Measurements from ENCODE around the gene LRRC26. TPM values are rescaled to one million over a fixed set of nuclear protein-coding genes. Genes with fewer than 3 reads are reported as not detected.

LRRC26 gene
- total and polyA plus RNA-seq, 4 experiments from 2014 or later, result not detected

DNA sequence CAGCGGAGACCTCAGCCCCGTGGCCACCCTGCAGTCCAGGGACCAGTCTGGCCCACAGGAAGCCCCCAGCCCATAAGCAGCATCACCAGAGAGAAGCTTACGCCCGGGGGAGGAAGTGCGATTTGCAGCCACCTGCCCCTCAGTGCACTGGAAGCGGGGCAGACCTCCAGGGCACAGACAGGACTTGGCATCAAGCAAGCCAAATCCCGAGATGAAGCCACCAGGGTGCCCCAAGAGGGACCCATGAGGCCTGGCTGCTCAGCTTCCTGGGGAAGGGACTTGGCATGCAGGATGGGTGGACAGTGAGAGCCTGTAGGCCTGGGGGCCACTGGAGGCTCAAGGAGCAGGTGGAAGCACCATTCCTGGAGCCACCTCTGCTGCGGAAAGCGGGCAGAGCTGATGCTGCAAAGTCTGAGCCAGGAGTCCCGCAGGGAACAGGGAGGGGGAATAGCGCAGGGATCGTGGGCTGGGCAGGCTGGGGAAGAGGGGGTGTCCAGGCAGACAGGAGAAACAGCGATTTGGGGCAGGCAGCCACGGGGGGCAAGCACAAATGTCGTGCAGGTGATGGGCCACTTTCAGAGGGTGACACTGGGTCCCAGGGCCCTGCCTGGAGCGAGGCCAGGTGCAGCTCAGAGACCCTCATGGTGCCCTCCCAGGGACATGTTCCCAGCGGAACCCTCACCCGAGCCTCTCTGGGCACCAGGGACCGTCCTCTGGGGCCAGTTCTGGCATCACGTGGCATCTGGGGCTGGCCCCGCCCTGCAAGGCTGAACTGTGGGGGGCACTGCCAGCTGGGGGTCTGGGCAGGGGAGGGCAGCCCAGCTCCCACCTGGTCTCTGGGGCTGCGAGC, 3.2 kb downstream of the LRRC26 start:
- POLR2A ChIA-PET (ENCODE audit: partially characterized antibody), result no interaction called here
- H3K4me1 ChIP-seq (ENCODE audit: insufficient read depth, low read length), result no peaks in the 10 kb centered on the region
- Mint-ChIP-seq H3K9me3 (no peaks in the 10 kb centered on the region), H3K27me3 (peaks cover 18 to 19% of the 10 kb centered on the region in 2 donors), H3K4me1 (peaks cover 0 to 4% (median under 1%) of the 10 kb centered on the region in 4 donors), H3K36me3 (no peaks in the 10 kb centered on the region), H3K4me3 (peak overlapping the region in 4 of 8 donors; percentile 17 to 52 (median 40)), H3K27ac (peak overlapping the region in 1 of 7 donors; percentile 21)
- intact Hi-C loops (cut with micrococcal nuclease), result no loop called here
- CTCF ChIA-PET (ENCODE audit: partially characterized antibody), result no interaction called here
- H3K4me3 ChIP-seq (ENCODE audit: low read length in 2 of 2), result no peak overlapping the region
- no peaks in the 10 kb centered on the region for H3K36me3 ChIP-seq (ENCODE audit: insufficient read depth, low read length)
- no peak for DNase-seq
- no peaks in the 10 kb centered on the region for H3K9me3 ChIP-seq (ENCODE audit: control insufficient read depth in 1 of 2, low read length in 2 of 2)
- H3K27ac ChIP-seq (ENCODE audit: low read depth, low read length), result no peak overlapping the region
- peaks cover 29% of the 10 kb centered on the region for H3K27me3 ChIP-seq (ENCODE audit: insufficient read depth, low read length)

DNA sequence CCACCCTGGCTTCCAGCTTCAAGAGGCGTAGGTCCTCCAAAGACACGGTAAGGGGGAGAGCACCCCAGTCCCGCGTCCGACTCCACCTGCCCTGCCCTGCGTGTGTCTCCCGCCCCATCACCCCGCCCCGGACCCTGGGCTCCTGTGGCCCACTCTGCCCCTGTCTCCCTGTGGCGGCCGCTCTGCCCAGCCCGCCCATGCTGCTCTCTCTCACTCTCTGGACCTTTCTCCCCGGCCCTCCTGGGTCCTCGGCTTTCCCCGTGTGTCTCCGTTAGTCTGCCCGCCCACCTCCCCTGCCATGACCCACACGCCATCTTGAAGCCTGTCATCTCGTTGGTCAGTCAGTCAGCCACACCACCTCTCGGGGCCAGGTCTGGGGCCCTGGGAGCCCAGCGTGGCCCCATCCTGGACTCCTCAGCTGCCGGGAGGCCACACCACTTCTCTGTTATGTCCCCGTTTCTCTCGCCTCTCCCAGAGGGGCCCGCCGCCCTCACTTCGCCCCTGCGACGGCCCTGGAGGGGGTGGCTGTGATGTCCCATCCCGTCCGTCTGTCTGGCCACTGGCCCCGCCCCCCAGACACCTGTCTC, 4.5 kb downstream of the LRRC26 start:
- Histone ChIP-seq H3K27ac (ENCODE audit: low read depth, low read length) (no peak overlapping the region), H3K27me3 (ENCODE audit: insufficient read depth, low read length) (peaks cover 18% of the 10 kb centered on the region), H3K4me3 (ENCODE audit: low read length in 2 of 2) (no peak overlapping the region), H3K4me1 (ENCODE audit: insufficient read depth, low read length) (no peaks in the 10 kb centered on the region), H3K36me3 (ENCODE audit: insufficient read depth, low read length) (no peaks in the 10 kb centered on the region), H3K9me3 (ENCODE audit: control insufficient read depth in 1 of 2, low read length in 2 of 2) (no peaks in the 10 kb centered on the region)
- no peak overlapping the region for H3K4me3 Mint-ChIP-seq
- CTCF ChIA-PET (ENCODE audit: partially characterized antibody), result no interaction called here
- peaks cover 14 to 18% of the 10 kb centered on the region in 2 donors for H3K27me3 Mint-ChIP-seq
- no peak overlapping the region for H3K27ac Mint-ChIP-seq
- POLR2A ChIA-PET (ENCODE audit: partially characterized antibody), result no interaction called here
- no peaks in the 10 kb centered on the region for H3K9me3 Mint-ChIP-seq
- intact Hi-C loops (cut with micrococcal nuclease), result no loop called here
- peaks cover 0 to 4% (median under 1%) of the 10 kb centered on the region in 4 donors for H3K4me1 Mint-ChIP-seq
- H3K36me3 Mint-ChIP-seq, result no peaks in the 10 kb centered on the region
- no peak for DNase-seq

- H3K36me3 ChIP-seq (ENCODE audit: insufficient read depth, low read length), result no peaks in the 10 kb centered on the region
- Mint-ChIP-seq H3K9me3 (no peaks in the 10 kb centered on the region), H3K36me3 (no peaks in the 10 kb centered on the region), H3K27ac (no peak overlapping the region), H3K4me1 (peaks cover 0 to 4% (median under 1%) of the 10 kb centered on the region in 4 donors), H3K27me3 (peaks cover 15 to 18% of the 10 kb centered on the region in 2 donors), H3K4me3 (no peak overlapping the region)
- no peak overlapping the region for H3K27ac ChIP-seq (ENCODE audit: low read depth, low read length)
- ChIA-PET CTCF (ENCODE audit: partially characterized antibody) (no interaction called here), POLR2A (ENCODE audit: partially characterized antibody) (no interaction called here)
- no peak overlapping the region for H3K4me3 ChIP-seq (ENCODE audit: low read length in 2 of 2)
- intact Hi-C loops (cut with micrococcal nuclease), result no loop called here
- H3K27me3 ChIP-seq (ENCODE audit: insufficient read depth, low read length), result peaks cover 10% of the 10 kb centered on the region
- no peak for DNase-seq
- H3K9me3 ChIP-seq (ENCODE audit: control insufficient read depth in 1 of 2, low read length in 2 of 2), result no peaks in the 10 kb centered on the region
- no peaks in the 10 kb centered on the region for H3K4me1 ChIP-seq (ENCODE audit: insufficient read depth, low read length)
These were observed 5.2 kb downstream of the LRRC26 start for GRCh38 chr9:137164370-137165249.

GRCh38 chr9:137163805-137164204, 6.0 kb downstream of the LRRC26 start:
- Histone ChIP-seq H3K27ac (ENCODE audit: low read depth, low read length) (no peak overlapping the region), H3K9me3 (ENCODE audit: control insufficient read depth in 1 of 2, low read length in 2 of 2) (no peaks in the 10 kb centered on the region), H3K27me3 (ENCODE audit: insufficient read depth, low read length) (peaks cover 14% of the 10 kb centered on the region), H3K4me1 (ENCODE audit: insufficient read depth, low read length) (peaks cover 1% of the 10 kb centered on the region), H3K4me3 (ENCODE audit: low read length in 2 of 2) (no peak overlapping the region), H3K36me3 (ENCODE audit: insufficient read depth, low read length) (no peaks in the 10 kb centered on the region)
- Mint-ChIP-seq H3K27me3 (peaks cover 16 to 23% of the 10 kb centered on the region in 2 donors), H3K4me3 (no peak overlapping the region), H3K4me1 (peaks cover 2 to 12% (median 4%) of the 10 kb centered on the region in 4 donors), H3K27ac (no peak overlapping the region), H3K36me3 (no peaks in the 10 kb centered on the region), H3K9me3 (no peaks in the 10 kb centered on the region)
- ChIA-PET CTCF (ENCODE audit: partially characterized antibody) (no interaction called here), POLR2A (ENCODE audit: partially characterized antibody) (interaction anchor here (1.4 kb wide), 1 partner anchor 77 kb away, joined by 4 read pairs; the partner anchor contains the start of gene TUBB4B)
- intact Hi-C loops (cut with micrococcal nuclease), result no loop called here
- no peak for DNase-seq

- CTCF ChIA-PET (ENCODE audit: partially characterized antibody), result no interaction called here
- Mint-ChIP-seq H3K4me1 (peaks cover 3 to 14% (median 5%) of the 10 kb centered on the region in 4 donors), H3K9me3 (no peaks in the 10 kb centered on the region), H3K4me3 (peak overlapping the region in 2 of 8 donors; percentile 15 to 35), H3K36me3 (no peaks in the 10 kb centered on the region), H3K27ac (no peak overlapping the region), H3K27me3 (peaks cover 15 to 24% of the 10 kb centered on the region in 2 donors)
- Histone ChIP-seq H3K4me1 (ENCODE audit: insufficient read depth, low read length) (peaks cover 6% of the 10 kb centered on the region), H3K36me3 (ENCODE audit: insufficient read depth, low read length) (no peaks in the 10 kb centered on the region), H3K27ac (ENCODE audit: low read depth, low read length) (no peak overlapping the region), H3K27me3 (ENCODE audit: insufficient read depth, low read length) (peaks cover 18% of the 10 kb centered on the region), H3K4me3 (ENCODE audit: low read length in 2 of 2) (no peak overlapping the region), H3K9me3 (ENCODE audit: control insufficient read depth in 1 of 2, low read length in 2 of 2) (no peaks in the 10 kb centered on the region)
- intact Hi-C loops (cut with micrococcal nuclease), result no loop called here
- DNase-seq, result no peak
- POLR2A ChIA-PET (ENCODE audit: partially characterized antibody), result interaction anchor here (0.6 to 1.4 kb wide), 4 partner anchors 24 to 78 kb away, joined by 3 to 4 read pairs (median 3); partner anchors contain the start of gene TUBB4B
These were observed 6.5 kb downstream of the LRRC26 start for GRCh38 chr9:137163365-137163715.

DNA sequence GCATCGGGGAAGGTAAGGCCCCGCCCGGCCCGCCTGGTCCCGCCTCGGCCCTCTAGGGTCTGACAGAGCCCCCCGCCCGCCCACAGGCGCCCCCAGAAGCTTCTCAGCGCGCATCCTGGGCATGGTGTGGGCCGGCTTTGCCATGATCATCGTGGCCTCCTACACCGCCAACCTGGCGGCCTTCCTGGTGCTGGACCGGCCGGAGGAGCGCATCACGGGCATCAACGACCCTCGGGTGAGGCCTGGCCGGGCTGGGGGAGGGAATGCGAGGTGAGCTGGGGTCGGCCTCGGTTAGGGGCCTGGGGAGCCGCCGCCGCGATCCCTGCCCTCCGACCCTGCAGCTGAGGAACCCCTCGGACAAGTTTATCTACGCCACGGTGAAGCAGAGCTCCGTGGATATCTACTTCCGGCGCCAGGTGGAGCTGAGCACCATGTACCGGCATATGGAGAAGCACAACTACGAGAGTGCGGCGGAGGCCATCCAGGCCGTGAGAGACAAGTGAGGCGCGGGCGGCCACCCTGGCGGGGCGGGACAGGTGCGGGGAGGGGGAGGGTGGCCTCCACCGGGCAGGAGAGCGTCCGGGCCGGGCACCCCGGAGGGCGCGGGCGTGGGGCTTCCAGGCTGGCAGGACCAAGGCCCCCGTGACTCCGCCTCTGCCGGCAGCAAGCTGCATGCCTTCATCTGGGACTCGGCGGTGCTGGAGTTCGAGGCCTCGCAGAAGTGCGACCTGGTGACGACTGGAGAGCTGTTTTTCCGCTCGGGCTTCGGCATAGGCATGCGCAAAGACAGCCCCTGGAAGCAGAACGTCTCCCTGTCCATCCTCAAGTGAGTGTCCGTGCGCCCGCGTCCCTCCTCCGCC, 7.1 kb downstream of the LRRC26 start:
- POLR2A ChIA-PET (ENCODE audit: partially characterized antibody), result interaction anchor here (0.6 to 1.4 kb wide), 4 partner anchors 25 to 78 kb away, joined by 3 to 4 read pairs (median 3); partner anchors contain the start of gene TUBB4B
- peak in 2 of 5 donors; percentile 23 to 25 for DNase-seq

More for the DNA sequence above, 7.1 kb downstream of the LRRC26 start:
- CTCF ChIA-PET (ENCODE audit: partially characterized antibody), result interaction anchor here (0.5 kb wide), 1 partner anchor 40 kb away, joined by 4 read pairs; no protein-coding TSS in a partner anchor
- Mint-ChIP-seq H3K9me3 (no peaks in the 10 kb centered on the region), H3K27ac (no peak overlapping the region), H3K4me1 (peaks cover 5 to 20% (median 10%) of the 10 kb centered on the region in 4 donors), H3K27me3 (peaks cover 17 to 30% of the 10 kb centered on the region in 2 donors), H3K36me3 (no peaks in the 10 kb centered on the region), H3K4me3 (peak overlapping the region in 4 of 8 donors; percentile 28 to 54 (median 37))
- H3K4me3 ChIP-seq (ENCODE audit: low read length in 2 of 2), result no peak overlapping the region
- no peaks in the 10 kb centered on the region for H3K36me3 ChIP-seq (ENCODE audit: insufficient read depth, low read length)
- peaks cover 6% of the 10 kb centered on the region for H3K4me1 ChIP-seq (ENCODE audit: insufficient read depth, low read length)
- H3K9me3 ChIP-seq (ENCODE audit: control insufficient read depth in 1 of 2, low read length in 2 of 2), result no peaks in the 10 kb centered on the region
- H3K27ac ChIP-seq (ENCODE audit: low read depth, low read length), result no peak overlapping the region
- intact Hi-C loops (cut with micrococcal nuclease), result no loop called here
- peaks cover 19% of the 10 kb centered on the region for H3K27me3 ChIP-seq (ENCODE audit: insufficient read depth, low read length)

Data from CD4-positive, alpha-beta memory T cell (primary cell).